Neural progenitor cell (in vitro differentiated cells): ENCODE data around the gene MESD. TPM values are rescaled to one million over a fixed set of nuclear protein-coding genes. Genes with fewer than 3 reads are reported as not detected.

Source experiments
- DNase-seq: peaks from one replicate; pipeline ENCODE4 v3.0.0-alpha.2; 2016; ENCODE audit warnings: low spot score
- H2AFZ ChIP-seq: fragments of 200-600 bp; sonication (generic); replicated peaks from 2 replicates; pipeline ENCODE4 v1.6.1; 2016; ENCODE audit warnings: antibody characterized with exemption
- H3F3A ChIP-seq: fragments of 200-600 bp; sonication (generic); 2 replicates; pipeline ENCODE4 v1.6.1; 2016; ENCODE audit warnings: antibody characterized with exemption, low read depth
- H3K27ac ChIP-seq: fragments of 200-600 bp; sonication (generic); 2 replicates; pipeline ENCODE4 v1.5.1; 2016; ENCODE audit warnings: mild to moderate bottlenecking
- H3K27me3 ChIP-seq: fragments of 200-600 bp; sonication (generic); 2 replicates; pipeline ENCODE4 v1.6.1; 2016; ENCODE audit warnings: mild to moderate bottlenecking, moderate library complexity
- H3K36me3 ChIP-seq: fragments of 200-600 bp; sonication (generic); 2 replicates; pipeline ENCODE4 v1.5.1; 2016
- H3K4me1 ChIP-seq: fragments of 200-600 bp; sonication (generic); 2 replicates; pipeline ENCODE4 v1.6.1; 2016; ENCODE audit warnings: mixed run types
- H3K4me2 ChIP-seq: fragments of 200-600 bp; sonication (generic); 2 replicates; pipeline ENCODE4 v1.6.1; 2016
- H3K4me3 ChIP-seq: fragments of 200-600 bp; sonication (generic); 2 replicates; pipeline ENCODE4 v1.5.1; 2016
- H3K79me2 ChIP-seq: fragments of 200-600 bp; sonication (generic); 2 replicates; pipeline ENCODE4 v1.6.1; 2016; ENCODE audit warnings: low read depth
- H3K9ac ChIP-seq: fragments of 200-600 bp; sonication (generic); 2 replicates; pipeline ENCODE4 v1.6.1; 2016
- H3K9me3 ChIP-seq: fragments of 200-600 bp; sonication (generic); 2 replicates; pipeline ENCODE4 v1.5.1; 2016; ENCODE audit warnings: low read depth
- H4K20me1 ChIP-seq: fragments of 200-600 bp; sonication (generic); 2 replicates; pipeline ENCODE4 v1.6.1; 2016; ENCODE audit warnings: low read depth
- H3K27ac Mint-ChIP-seq: 3 replicates; pipeline ENCODE4 v1.8.0; 2021; ENCODE audit warnings: mixed read lengths
- H3K27me3 Mint-ChIP-seq: 2 replicates; pipeline ENCODE4 v1.8.0; 2022; ENCODE audit warnings: low read depth, mild to moderate bottlenecking, inconsistent platforms, moderate library complexity, mixed read lengths; ENCODE audit not compliant: insufficient read depth
- H3K36me3 Mint-ChIP-seq: 3 replicates; pipeline ENCODE4 v1.8.0; 2021; ENCODE audit warnings: mixed read lengths
- H3K4me1 Mint-ChIP-seq: 3 replicates; pipeline ENCODE4 v1.8.0; 2021; ENCODE audit warnings: mixed read lengths
- H3K4me3 Mint-ChIP-seq: 3 replicates; pipeline ENCODE4 v1.8.0; 2021; ENCODE audit warnings: mild to moderate bottlenecking, moderate library complexity, mixed read lengths
- H3K9me3 Mint-ChIP-seq: 3 replicates; pipeline ENCODE4 v1.8.0; 2020; ENCODE audit warnings: mixed read lengths
- EZH2 ChIP-seq: fragments of 200-600 bp; sonication (generic); IDR thresholded peaks from 2 replicates; pipeline ENCODE4 v1.6.1; 2017; ENCODE audit warnings: antibody characterized with exemption, mild to moderate bottlenecking, moderate library complexity
- EZH2phosphoT487 ChIP-seq: fragments of 200-600 bp; sonication (generic); IDR thresholded peaks from 2 replicates; pipeline ENCODE4 v1.6.1; 2017; ENCODE audit warnings: antibody characterized with exemption
- total RNA-seq: library from RNA; depleted of rRNA; stranded (reverse); fragments of >200 nt; gene quantifications from 2 replicates; pipeline ENCODE4 v1.2.3, GENCODE V29; 2015; ENCODE audit warnings: low replicate concordance
- TF ChIP-seq, protein P1 (sequence below): fragments of 200-600 bp; sonication (generic); IDR thresholded peaks from 2 replicates; pipeline ENCODE4 v1.5.1; 2017; ENCODE audit warnings: antibody characterized with exemption, mild to moderate bottlenecking

MESD gene
- total RNA-seq, 1 donor from 2014 or later, result 31.5 TPM

DNA sequence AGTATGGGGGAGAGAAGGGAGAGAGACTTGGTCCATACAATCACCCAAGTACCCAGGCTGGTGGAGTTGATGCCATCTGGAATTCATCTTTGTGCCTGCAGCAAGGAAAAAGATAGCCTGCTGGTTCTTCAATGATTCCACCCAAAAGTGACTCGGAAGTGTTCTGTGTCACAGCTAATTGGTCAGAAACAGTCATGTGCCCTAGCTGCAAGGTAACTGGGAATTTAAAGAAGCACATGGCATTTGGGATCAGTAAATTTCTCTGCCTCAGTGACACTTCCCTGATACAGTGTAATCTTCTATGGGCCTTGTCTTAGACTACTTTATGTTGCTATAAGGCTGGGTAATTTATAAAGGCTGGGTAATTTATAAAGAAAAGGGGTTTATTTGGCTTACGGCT is 28.6 kb upstream of the MESD start:
- H3K4me1 Mint-ChIP-seq, result peaks cover 21% of the 10 kb centered on the region
- no peak overlapping the region for H2AFZ ChIP-seq

DNA sequence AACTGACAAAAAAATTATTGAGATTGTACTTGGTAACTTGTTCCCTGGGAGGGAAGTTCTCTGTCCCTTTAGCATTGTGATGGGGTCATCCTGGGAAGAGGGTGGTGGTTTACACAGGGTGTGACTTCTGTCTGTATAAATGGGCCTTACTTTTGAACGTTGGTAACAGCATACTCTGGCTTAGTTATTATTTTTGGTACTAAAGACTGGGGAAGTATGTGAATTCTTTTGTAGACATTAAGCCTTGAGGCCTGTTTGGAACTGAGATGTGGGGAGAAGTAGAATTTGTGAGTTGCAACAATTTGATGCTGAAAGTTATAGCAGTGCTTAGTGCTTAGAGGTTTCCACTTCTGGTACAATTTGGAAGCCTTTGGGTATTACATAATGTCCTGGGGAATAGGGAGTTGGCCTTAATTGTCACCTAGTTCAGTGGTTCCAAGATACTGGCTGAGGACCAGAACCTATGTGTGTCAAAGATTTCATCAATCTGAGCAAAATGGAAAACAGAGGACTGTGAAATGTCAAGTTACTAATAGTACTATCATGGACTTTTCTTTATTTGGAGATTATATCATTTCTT is 27.0 kb upstream of the MESD start:
- Histone ChIP-seq H3K4me1 (peaks cover 6% of the 10 kb centered on the region), H2AFZ (no peak overlapping the region), H4K20me1 (no peaks in the 10 kb centered on the region), H3K27me3 (no peaks in the 10 kb centered on the region), H3F3A (peaks cover 10% of the 10 kb centered on the region), H3K36me3 (no peaks in the 10 kb centered on the region), H3K9ac (no peak overlapping the region), H3K79me2 (no peaks in the 10 kb centered on the region), H3K4me2 (no peak overlapping the region), H3K4me3 (no peak overlapping the region), H3K9me3 (no peaks in the 10 kb centered on the region), H3K27ac (no peak overlapping the region)
- Mint-ChIP-seq H3K36me3 (peaks cover 8% of the 10 kb centered on the region), H3K4me1 (peaks cover 20% of the 10 kb centered on the region), H3K27ac (no peak overlapping the region), H3K9me3 (peaks cover 1% of the 10 kb centered on the region), H3K4me3 (no peak overlapping the region), H3K27me3 (peaks cover 3% of the 10 kb centered on the region)
- no peak for TF ChIP-seq EZH2phosphoT487
- TF ChIP-seq, protein P1, sequence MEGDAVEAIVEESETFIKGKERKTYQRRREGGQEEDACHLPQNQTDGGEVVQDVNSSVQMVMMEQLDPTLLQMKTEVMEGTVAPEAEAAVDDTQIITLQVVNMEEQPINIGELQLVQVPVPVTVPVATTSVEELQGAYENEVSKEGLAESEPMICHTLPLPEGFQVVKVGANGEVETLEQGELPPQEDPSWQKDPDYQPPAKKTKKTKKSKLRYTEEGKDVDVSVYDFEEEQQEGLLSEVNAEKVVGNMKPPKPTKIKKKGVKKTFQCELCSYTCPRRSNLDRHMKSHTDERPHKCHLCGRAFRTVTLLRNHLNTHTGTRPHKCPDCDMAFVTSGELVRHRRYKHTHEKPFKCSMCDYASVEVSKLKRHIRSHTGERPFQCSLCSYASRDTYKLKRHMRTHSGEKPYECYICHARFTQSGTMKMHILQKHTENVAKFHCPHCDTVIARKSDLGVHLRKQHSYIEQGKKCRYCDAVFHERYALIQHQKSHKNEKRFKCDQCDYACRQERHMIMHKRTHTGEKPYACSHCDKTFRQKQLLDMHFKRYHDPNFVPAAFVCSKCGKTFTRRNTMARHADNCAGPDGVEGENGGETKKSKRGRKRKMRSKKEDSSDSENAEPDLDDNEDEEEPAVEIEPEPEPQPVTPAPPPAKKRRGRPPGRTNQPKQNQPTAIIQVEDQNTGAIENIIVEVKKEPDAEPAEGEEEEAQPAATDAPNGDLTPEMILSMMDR, result no peak
- no peak for TF ChIP-seq EZH2
- no peak for DNase-seq

More for the DNA sequence above, 28.6 kb upstream of the MESD start:
- no peaks in the 10 kb centered on the region for H3K79me2 ChIP-seq
- no peaks in the 10 kb centered on the region for H3K9me3 ChIP-seq
- no peaks in the 10 kb centered on the region for H4K20me1 ChIP-seq
- Mint-ChIP-seq H3K9me3 (peaks cover 1% of the 10 kb centered on the region), H3K27me3 (peaks cover 3% of the 10 kb centered on the region), H3K27ac (no peak overlapping the region), H3K4me3 (no peak overlapping the region), H3K36me3 (peaks cover 3% of the 10 kb centered on the region)
- no peaks in the 10 kb centered on the region for H3K27me3 ChIP-seq
- no peaks in the 10 kb centered on the region for H3K36me3 ChIP-seq
- no peak for TF ChIP-seq EZH2phosphoT487
- TF ChIP-seq EZH2, result no peak
- TF ChIP-seq, protein P1, result no peak
- H3K9ac ChIP-seq, result no peak overlapping the region
- peaks cover 6% of the 10 kb centered on the region for H3K4me1 ChIP-seq
- no peak overlapping the region for H3K4me3 ChIP-seq
- no peak overlapping the region for H3K4me2 ChIP-seq
- H3K27ac ChIP-seq, result no peak overlapping the region
- DNase-seq, result no peak
- H3F3A ChIP-seq, result peaks cover 10% of the 10 kb centered on the region

DNA sequence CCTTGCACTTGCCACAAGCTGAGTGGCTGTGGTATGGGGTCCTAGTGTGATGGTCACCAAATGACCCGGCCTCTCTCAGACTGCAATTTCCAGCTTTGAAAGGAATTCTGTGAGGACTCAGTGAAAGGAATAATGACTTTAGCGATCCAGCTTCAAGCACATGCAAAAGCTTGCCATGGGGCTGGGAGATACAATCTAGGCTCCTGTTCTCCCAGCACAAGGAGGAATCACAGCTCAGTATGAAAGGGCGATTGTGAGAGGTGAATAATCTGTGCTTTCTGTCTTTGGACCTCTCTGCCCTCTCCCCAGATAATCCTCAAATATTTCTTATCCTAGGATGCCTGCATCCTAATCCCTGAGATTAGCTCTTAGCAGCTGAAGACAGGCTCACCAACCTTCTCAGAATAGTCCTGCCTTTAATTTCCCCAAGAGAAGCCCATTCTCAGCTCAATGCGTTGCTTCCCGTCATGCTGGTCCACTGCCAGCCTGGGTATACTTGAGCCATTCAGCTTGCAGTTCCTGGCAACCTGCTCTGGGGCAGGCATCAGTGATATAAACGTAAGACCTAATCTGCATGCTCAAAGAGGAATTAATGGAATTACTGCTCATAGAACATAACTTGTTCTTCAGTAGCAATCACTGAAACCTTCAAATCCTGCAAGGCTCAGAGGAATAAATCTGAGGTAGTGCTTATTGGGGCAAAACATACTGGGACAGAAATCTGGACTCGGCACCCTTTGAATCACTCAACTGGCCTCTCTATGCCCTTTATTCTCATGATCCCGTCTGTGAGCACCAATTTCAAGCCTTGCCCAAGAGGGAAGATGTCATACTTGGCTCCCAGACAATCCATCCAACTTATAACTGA is 26.2 kb upstream of the MESD start:
- H3K9ac ChIP-seq, result no peak overlapping the region
- no peak overlapping the region for H3K4me3 ChIP-seq
- peaks cover 9% of the 10 kb centered on the region for H3K36me3 Mint-ChIP-seq

More for the DNA sequence above, 26.2 kb upstream of the MESD start:
- Mint-ChIP-seq H3K4me3 (peak overlapping the region; percentile 64), H3K4me1 (peaks cover 20% of the 10 kb centered on the region), H3K27ac (peak overlapping the region; percentile 76), H3K9me3 (peaks cover 1% of the 10 kb centered on the region), H3K27me3 (peaks cover 3% of the 10 kb centered on the region)
- TF ChIP-seq EZH2 (no peak), EZH2phosphoT487 (no peak)
- TF ChIP-seq, protein P1, result no peak
- DNase-seq, result peak; percentile 38
- Histone ChIP-seq H3K79me2 (no peaks in the 10 kb centered on the region), H3K9me3 (no peaks in the 10 kb centered on the region), H3K4me1 (peaks cover 6% of the 10 kb centered on the region), H3K27ac (no peak overlapping the region), H3K4me2 (peak overlapping the region; percentile 21), H4K20me1 (no peaks in the 10 kb centered on the region), H3K36me3 (no peaks in the 10 kb centered on the region), H2AFZ (no peak overlapping the region), H3F3A (peaks cover 10% of the 10 kb centered on the region), H3K27me3 (no peaks in the 10 kb centered on the region)
